OCI-LY7 (cell line): ENCODE measurements around the gene NF2.

ENCODE experiments used
- EZH2phosphoT487 ChIP-seq: fragments of 200-600 bp; sonication (generic); IDR thresholded peaks from 2 replicates; pipeline ENCODE4 v1.6.1; 2018; ENCODE audit warnings: low read depth, borderline replicate concordance, mild to moderate bottlenecking, mixed run types, antibody characterized with exemption, low read length, moderate library complexity, mixed read lengths
- TF ChIP-seq, protein P1 (sequence below): fragments of 200-600 bp; sonication (generic); conservative IDR thresholded peaks from 2 replicates; pipeline ENCODE4 v1.5.1; 2014; ENCODE audit warnings: mild to moderate bottlenecking, antibody characterized with exemption, low read length, moderate library complexity, mixed read lengths

DNA sequence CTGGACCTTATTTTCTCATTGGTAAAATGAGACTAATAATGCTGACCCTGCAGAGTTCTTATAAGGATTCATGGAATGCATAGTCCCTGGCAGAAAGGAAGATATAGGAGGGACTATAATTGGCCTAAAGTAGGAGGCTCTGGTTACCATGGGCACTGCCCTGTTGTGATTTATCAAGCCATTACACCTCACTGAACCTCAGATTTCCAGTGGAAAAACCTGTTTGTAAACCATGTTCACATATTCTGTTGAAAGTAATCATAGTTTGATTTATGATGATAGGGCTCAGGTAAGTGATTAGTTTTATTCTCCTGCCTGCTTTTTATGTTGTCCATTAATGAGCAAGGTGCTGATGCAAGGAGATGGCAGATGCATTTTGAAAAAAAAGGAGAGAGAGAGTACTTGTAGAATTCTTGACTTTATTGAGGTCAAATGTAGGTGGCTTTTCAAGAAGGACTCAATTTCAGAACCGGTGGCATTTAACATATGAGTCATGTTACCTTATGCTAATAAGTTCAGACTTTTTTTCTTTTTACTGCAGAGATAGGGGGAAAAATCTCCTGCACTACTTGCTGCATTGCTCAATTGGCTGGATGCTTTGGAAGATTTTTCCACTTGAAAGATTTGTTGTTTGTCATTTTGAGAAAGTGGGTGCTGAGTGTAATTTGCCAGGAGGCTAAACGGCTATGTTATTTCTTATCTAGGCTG lies 14.6 kb downstream of the NF2 start:
- TF ChIP-seq, protein P1, sequence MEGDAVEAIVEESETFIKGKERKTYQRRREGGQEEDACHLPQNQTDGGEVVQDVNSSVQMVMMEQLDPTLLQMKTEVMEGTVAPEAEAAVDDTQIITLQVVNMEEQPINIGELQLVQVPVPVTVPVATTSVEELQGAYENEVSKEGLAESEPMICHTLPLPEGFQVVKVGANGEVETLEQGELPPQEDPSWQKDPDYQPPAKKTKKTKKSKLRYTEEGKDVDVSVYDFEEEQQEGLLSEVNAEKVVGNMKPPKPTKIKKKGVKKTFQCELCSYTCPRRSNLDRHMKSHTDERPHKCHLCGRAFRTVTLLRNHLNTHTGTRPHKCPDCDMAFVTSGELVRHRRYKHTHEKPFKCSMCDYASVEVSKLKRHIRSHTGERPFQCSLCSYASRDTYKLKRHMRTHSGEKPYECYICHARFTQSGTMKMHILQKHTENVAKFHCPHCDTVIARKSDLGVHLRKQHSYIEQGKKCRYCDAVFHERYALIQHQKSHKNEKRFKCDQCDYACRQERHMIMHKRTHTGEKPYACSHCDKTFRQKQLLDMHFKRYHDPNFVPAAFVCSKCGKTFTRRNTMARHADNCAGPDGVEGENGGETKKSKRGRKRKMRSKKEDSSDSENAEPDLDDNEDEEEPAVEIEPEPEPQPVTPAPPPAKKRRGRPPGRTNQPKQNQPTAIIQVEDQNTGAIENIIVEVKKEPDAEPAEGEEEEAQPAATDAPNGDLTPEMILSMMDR = no peak
- no peak for TF ChIP-seq EZH2phosphoT487
